MCF 10A (cell line): ENCODE data around the gene ARL4A. TPM values are rescaled to one million over a fixed set of nuclear protein-coding genes. Genes with fewer than 3 reads are reported as not detected.
A peak's percentile ranks its signal among the peaks of the same experiment; 100 is the strongest.
"Not testable (repeated sequence)": the region's sequence is repeated elsewhere in the genome, so short reads cannot be mapped to it uniquely, and the experiment has no call there.

Source experiments
- BruUV-seq: library from RNA; stranded (reverse); fragments of 400-500 nt; replicated peaks from 2 replicates; lab custom pipeline; 2021; lab: Mats Ljungman, UMichigan
- CTCF ChIA-PET: fragments of 300-600 bp; sonication (Branson Sonifier 250); formaldehyde crosslinking; extraction: SDS; loops from one replicate; lab custom pipeline; 2021; ENCODE audit warnings: antibody characterized with exemption, inconsistent platforms; lab: Yijun Ruan, JAX
- POLR2A ChIA-PET: fragments of 300-600, 350-650 bp; sonication (Branson Sonifier 250); formaldehyde crosslinking; extraction: SDS; loops from one replicate; lab custom pipeline; 2020; ENCODE audit warnings: antibody characterized with exemption, inconsistent platforms; lab: Yijun Ruan, JAX
- DNase-seq: peaks from one replicate; pipeline ENCODE4 v3.0.0-alpha.2; 2018; ENCODE audit not compliant: unreplicated experiment
- H3K27ac Mint-ChIP-seq: one replicate; pipeline ENCODE4 v1.8.0; 2022; ENCODE audit warnings: mild to moderate bottlenecking, low read depth, mixed read lengths; ENCODE audit not compliant: unreplicated experiment
- H3K27me3 Mint-ChIP-seq: one replicate; pipeline ENCODE4 v1.8.0; 2022; ENCODE audit warnings: mixed read lengths; ENCODE audit not compliant: insufficient read depth, unreplicated experiment
- H3K36me3 Mint-ChIP-seq: one replicate; pipeline ENCODE4 v1.8.0; 2022; ENCODE audit warnings: mild to moderate bottlenecking, moderate library complexity, mixed read lengths; ENCODE audit not compliant: insufficient read depth, unreplicated experiment
- H3K4me1 Mint-ChIP-seq: one replicate; pipeline ENCODE4 v1.8.0; 2022; ENCODE audit warnings: mixed read lengths; ENCODE audit not compliant: insufficient read depth, unreplicated experiment
- H3K4me3 Mint-ChIP-seq: one replicate; pipeline ENCODE4 v1.8.0; 2022; ENCODE audit warnings: mild to moderate bottlenecking, moderate library complexity, mixed read lengths; ENCODE audit not compliant: unreplicated experiment
- H3K9me3 Mint-ChIP-seq: one replicate; pipeline ENCODE4 v1.8.0; 2022; ENCODE audit warnings: mixed read lengths; ENCODE audit not compliant: unreplicated experiment
- intact Hi-C: fragments of 100-400 bp; cut with micrococcal nuclease; formaldehyde crosslinking; loops from 2 replicates; pipeline ENCODE4 v1.14.1; 2022
- total RNA-seq: library from RNA; stranded (reverse); gene quantifications from 2 replicates; pipeline ENCODE4 v1.2.3, GENCODE V29; 2022
- TF ChIP-seq, protein P1 (sequence below): fragments of 200-600 bp; IDR thresholded peaks from one replicate; pipeline ENCODE4 v1.8.0; 2022; ENCODE audit warnings: antibody characterized with exemption, mild to moderate bottlenecking; ENCODE audit not compliant: unreplicated experiment

Gene ARL4A
- total RNA-seq, 1 experiment from 2014 or later = 42.6 TPM

GRCh38 chr7:12685550-12685949 lies 1.9 kb upstream of the ARL4A start:
- POLR2A ChIA-PET = interaction anchor here (0.6 to 5.9 kb wide), 6 partner anchors 38 to 431 kb away, joined by 3 to 61 read pairs (median 5); no protein-coding TSS in a partner anchor
- CTCF ChIA-PET = interaction anchor here (0.6 to 12.2 kb wide), 21 partner anchors 10 to 576 kb away, joined by 3 to 155 read pairs (median 6); no protein-coding TSS in a partner anchor
- no peaks in the 10 kb centered on the region for H3K4me1 Mint-ChIP-seq
- peaks cover 19% of the 10 kb centered on the region for H3K36me3 Mint-ChIP-seq
- DNase-seq = peak; percentile 46
- intact Hi-C loops = loop anchor here (5.0 kb wide), 3 partner anchors 332 to 412 kb away; no protein-coding TSS in a partner anchor
- no peaks in the 10 kb centered on the region for H3K9me3 Mint-ChIP-seq
- TF ChIP-seq, protein P1, sequence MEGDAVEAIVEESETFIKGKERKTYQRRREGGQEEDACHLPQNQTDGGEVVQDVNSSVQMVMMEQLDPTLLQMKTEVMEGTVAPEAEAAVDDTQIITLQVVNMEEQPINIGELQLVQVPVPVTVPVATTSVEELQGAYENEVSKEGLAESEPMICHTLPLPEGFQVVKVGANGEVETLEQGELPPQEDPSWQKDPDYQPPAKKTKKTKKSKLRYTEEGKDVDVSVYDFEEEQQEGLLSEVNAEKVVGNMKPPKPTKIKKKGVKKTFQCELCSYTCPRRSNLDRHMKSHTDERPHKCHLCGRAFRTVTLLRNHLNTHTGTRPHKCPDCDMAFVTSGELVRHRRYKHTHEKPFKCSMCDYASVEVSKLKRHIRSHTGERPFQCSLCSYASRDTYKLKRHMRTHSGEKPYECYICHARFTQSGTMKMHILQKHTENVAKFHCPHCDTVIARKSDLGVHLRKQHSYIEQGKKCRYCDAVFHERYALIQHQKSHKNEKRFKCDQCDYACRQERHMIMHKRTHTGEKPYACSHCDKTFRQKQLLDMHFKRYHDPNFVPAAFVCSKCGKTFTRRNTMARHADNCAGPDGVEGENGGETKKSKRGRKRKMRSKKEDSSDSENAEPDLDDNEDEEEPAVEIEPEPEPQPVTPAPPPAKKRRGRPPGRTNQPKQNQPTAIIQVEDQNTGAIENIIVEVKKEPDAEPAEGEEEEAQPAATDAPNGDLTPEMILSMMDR = peak; percentile 14
- H3K27me3 Mint-ChIP-seq = no peaks in the 10 kb centered on the region
- peak overlapping the region; percentile 89 for H3K27ac Mint-ChIP-seq
- no TSS peak for BruUV-seq
- H3K4me3 Mint-ChIP-seq = peak overlapping the region; percentile 87

DNA sequence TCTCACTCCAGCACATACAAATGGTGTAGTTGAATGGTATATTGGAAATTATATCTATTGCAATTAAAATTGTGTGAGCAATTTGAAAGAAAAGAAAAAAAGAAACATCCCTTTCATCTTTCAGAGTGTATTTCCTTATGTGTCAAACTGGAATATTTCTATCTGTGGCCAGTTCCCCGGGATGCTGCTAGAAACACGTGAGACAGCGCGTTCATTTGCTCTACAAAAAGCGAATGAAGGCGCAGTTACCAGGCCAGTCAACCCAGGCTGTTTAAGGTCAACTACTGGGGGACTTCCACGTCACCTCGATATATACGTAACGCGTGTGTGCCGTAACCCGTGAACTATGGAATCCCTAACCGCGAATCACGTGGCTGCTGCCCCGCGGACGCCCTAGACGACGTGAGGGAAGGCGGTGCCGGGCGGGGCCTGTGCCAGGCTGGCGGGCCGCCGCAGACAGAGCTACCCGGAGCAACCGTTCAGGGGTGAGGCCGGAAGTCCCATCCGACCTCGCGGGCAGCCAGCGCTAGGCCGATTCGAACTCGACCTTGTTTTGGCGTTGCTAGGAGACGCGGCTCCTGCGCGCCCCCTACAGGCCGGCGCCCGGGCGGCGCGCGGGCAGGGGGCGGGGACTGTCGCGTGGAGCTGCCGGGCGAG lies 1.1 kb upstream of the ARL4A start:
- Mint-ChIP-seq H3K9me3 (no peaks in the 10 kb centered on the region), H3K27ac (peak overlapping the region; percentile 89), H3K4me1 (no peaks in the 10 kb centered on the region), H3K36me3 (peaks cover 22% of the 10 kb centered on the region), H3K4me3 (peak overlapping the region; percentile 87), H3K27me3 (no peaks in the 10 kb centered on the region)
- intact Hi-C loops = loop anchor here (1.0 to 5.0 kb wide), 4 partner anchors 47 to 411 kb away; no protein-coding TSS in a partner anchor
- CTCF ChIA-PET = interaction anchor here (0.6 to 12.2 kb wide), 47 partner anchors 9 to 590 kb away, joined by 3 to 155 read pairs (median 3); no protein-coding TSS in a partner anchor
- DNase-seq = peak; percentile 90
- POLR2A ChIA-PET = interaction anchor here (0.5 to 6.8 kb wide), 22 partner anchors 11 to 579 kb away, joined by 3 to 159 read pairs (median 4); no protein-coding TSS in a partner anchor
- TF ChIP-seq, protein P1 = peak; percentile 86
- BruUV-seq = TSS peak; percentile 89

DNA sequence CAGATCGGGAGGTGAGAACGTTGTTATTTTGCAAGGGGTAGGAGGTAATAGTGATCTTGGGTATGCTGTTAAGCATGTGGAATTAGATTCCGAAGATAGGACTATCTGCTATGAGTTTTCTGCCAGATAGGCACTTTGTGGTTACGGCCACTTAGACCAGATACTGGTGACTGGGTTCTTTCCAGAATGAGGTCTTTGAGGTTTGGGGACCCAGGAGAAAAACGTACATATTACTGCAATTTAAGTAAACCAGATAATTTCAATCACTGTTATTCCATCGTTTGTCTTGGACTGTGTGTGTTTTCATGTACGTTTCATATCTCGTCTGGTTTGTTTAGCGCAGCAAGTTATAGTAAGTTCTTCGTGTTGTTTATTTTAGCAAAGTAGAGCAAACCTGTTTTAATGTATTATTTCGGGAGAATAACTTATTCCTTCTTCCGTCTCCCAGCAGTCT lies 312 bp downstream of the ARL4A start:
- POLR2A ChIA-PET = interaction anchor here (0.6 to 6.8 kb wide), 30 partner anchors 8 to 1024 kb away, joined by 3 to 159 read pairs (median 4); no protein-coding TSS in a partner anchor
- Mint-ChIP-seq H3K9me3 (no peaks in the 10 kb centered on the region), H3K36me3 (peaks cover 25% of the 10 kb centered on the region), H3K27ac (peak overlapping the region; percentile 89), H3K4me1 (peaks cover 1% of the 10 kb centered on the region), H3K27me3 (no peaks in the 10 kb centered on the region), H3K4me3 (peak overlapping the region; percentile 87)
- CTCF ChIA-PET = interaction anchor here (0.6 to 12.2 kb wide), 27 partner anchors 9 to 1303 kb away, joined by 3 to 155 read pairs (median 4); no protein-coding TSS in a partner anchor
- TF ChIP-seq, protein P1 = no peak
- no TSS peak for BruUV-seq
- intact Hi-C loops = loop anchor here (1.0 to 5.0 kb wide), 9 partner anchors 28 to 576 kb away; no protein-coding TSS in a partner anchor
- DNase-seq = no peak

DNA sequence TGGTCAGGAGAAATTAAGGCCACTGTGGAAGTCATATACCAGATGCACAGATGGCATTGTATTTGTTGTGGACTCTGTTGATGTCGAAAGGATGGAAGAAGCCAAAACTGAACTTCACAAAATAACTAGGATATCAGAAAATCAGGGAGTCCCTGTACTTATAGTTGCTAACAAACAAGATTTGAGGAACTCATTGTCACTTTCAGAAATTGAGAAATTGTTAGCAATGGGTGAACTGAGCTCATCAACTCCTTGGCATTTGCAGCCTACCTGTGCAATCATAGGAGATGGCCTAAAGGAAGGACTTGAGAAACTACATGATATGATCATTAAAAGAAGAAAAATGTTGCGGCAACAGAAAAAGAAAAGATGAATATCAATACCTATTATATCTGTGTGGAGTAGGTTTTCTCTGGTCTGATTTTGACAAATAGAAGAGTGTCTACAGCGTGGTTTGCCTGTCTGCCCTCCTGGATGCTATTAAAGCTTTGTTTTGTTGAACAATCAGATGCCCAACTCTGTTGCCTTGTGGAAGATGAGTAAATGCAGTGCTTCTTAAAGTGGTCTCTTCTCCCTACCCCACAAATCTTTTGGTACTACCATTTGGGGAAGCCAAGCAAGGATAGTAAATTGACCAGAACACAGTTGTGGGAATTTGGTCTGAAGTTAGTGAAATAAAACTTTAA lies 1.2 kb downstream of the ARL4A start:
- Mint-ChIP-seq H3K27ac (peak overlapping the region; percentile 89), H3K4me3 (peak overlapping the region; percentile 87), H3K36me3 (peaks cover 25% of the 10 kb centered on the region)
- intact Hi-C loops = loop anchor here (5.0 kb wide), 3 partner anchors 329 to 409 kb away; no protein-coding TSS in a partner anchor
- not testable (repeated sequence) for H3K9me3 Mint-ChIP-seq, BruUV-seq, H3K4me1 Mint-ChIP-seq, DNase-seq, H3K27me3 Mint-ChIP-seq
- POLR2A ChIA-PET = interaction anchor here (0.6 to 6.8 kb wide), 18 partner anchors 8 to 428 kb away, joined by 3 to 159 read pairs (median 6); no protein-coding TSS in a partner anchor
- CTCF ChIA-PET = interaction anchor here (1.0 to 12.2 kb wide), 9 partner anchors 8 to 597 kb away, joined by 3 to 155 read pairs (median 6); no protein-coding TSS in a partner anchor
